HL-60 (cell line): ENCODE data around the gene SHISA6.

Experiments
- CTCF ChIP-seq: IDR thresholded peaks from one replicate; pipeline ENCODE4 v1.5.1; 2011; ENCODE audit warnings: low read length, control low read depth, inconsistent platforms; ENCODE audit not compliant: insufficient read depth
- GABPA ChIP-seq: IDR thresholded peaks from 2 replicates; pipeline ENCODE4 v1.6.1; 2012; ENCODE audit warnings: low read depth
- POLR2AphosphoS5 ChIP-seq: IDR thresholded peaks from 2 replicates; pipeline ENCODE4 v1.6.1; 2012; ENCODE audit warnings: low read depth

GRCh38 chr17:11511696-11512095 lies 270.7 kb downstream of the SHISA6 start:
- no peak for TF ChIP-seq CTCF
- TF ChIP-seq GABPA, result no peak
- TF ChIP-seq POLR2AphosphoS5, result no peak
